ENCODE measurements around the gene MAML2. TPM values are rescaled to one million over a fixed set of nuclear protein-coding genes. Genes with fewer than 3 reads are reported as not detected.
A peak's percentile ranks its signal among the peaks of the same experiment; 100 is the strongest.

Gene MAML2
- total and polyA plus RNA-seq, 7 donors = 2.8 to 20.7 (median 11.8) TPM

DNA sequence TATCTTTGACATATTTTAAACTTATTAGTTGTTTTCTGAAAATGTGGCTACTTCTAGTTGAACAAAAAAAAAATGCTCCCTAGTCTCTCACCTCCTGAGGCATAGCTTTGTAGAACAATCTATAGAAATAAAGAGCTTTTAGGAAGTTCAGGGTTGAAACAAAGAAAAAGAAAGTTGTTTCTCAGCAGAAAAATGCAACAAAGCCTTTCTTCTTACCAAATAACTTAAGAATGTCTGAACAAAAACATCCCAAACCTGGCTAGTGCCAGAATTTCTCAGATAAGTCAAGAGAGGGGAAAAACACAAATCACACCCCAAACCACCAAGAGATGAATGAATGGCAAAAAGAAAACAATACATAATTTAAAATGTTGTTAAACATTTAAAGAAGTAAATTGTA is 114.1 kb downstream of the MAML2 start:
- Histone ChIP-seq H3K36me3 (no peaks in the 10 kb centered on the region), H3K4me3 (no peak overlapping the region), H3K27me3 (no peaks in the 10 kb centered on the region), H3K4me1 (peaks cover 0 to 31% (median 19%) of the 10 kb centered on the region in 4 donors), H3K27ac (peak overlapping the region in 3 of 4 donors; percentile 34 to 78 (median 59)), H3K9me3 (no peaks in the 10 kb centered on the region)
- DNase-seq = no peak
- TF ChIP-seq EP300 (IDR thresholded peaks at IDR 0.05) = no peak
- TF ChIP-seq POLR2AphosphoS5 (IDR thresholded peaks at IDR 0.05) = no peak
- TF ChIP-seq POLR2A (IDR thresholded peaks at IDR 0.05) = no peak
- TF ChIP-seq, protein P1, sequence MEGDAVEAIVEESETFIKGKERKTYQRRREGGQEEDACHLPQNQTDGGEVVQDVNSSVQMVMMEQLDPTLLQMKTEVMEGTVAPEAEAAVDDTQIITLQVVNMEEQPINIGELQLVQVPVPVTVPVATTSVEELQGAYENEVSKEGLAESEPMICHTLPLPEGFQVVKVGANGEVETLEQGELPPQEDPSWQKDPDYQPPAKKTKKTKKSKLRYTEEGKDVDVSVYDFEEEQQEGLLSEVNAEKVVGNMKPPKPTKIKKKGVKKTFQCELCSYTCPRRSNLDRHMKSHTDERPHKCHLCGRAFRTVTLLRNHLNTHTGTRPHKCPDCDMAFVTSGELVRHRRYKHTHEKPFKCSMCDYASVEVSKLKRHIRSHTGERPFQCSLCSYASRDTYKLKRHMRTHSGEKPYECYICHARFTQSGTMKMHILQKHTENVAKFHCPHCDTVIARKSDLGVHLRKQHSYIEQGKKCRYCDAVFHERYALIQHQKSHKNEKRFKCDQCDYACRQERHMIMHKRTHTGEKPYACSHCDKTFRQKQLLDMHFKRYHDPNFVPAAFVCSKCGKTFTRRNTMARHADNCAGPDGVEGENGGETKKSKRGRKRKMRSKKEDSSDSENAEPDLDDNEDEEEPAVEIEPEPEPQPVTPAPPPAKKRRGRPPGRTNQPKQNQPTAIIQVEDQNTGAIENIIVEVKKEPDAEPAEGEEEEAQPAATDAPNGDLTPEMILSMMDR (IDR thresholded peaks at IDR 0.05) = no peak
- intact Hi-C loops (cut with DNase I) = no loop called here

DNA sequence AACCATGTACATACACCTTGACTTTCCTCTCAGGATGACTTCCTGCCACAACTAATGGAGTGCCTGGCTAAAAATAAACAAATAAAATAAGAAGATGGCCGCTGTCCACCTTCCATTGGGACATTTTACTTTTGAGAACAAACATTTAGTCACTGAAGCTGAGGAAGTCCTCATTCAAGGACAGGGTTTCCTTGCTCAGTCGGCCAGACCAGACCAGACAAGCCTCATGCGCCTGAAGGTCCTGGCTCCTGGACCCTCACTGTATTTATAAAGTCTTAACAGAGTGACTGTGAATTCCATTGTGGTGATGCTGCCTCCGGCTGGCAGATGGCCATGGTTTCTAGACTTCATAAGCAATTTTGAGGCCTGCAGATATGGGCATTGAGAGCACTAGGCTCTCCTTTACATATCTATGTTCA is 114.5 kb downstream of the MAML2 start:
- peak overlapping the region; percentile 34 to 78 (median 50) for H3K27ac ChIP-seq
- no peaks in the 10 kb centered on the region for H3K36me3 ChIP-seq
- no peaks in the 10 kb centered on the region for H3K27me3 ChIP-seq
- TF ChIP-seq, protein P1 (IDR thresholded peaks at IDR 0.05) = no peak
- TF ChIP-seq EP300 (IDR thresholded peaks at IDR 0.05) (no peak), POLR2A (IDR thresholded peaks at IDR 0.05) (no peak)
- H3K9me3 ChIP-seq = no peaks in the 10 kb centered on the region
- no peak overlapping the region for H3K4me3 ChIP-seq
- intact Hi-C loops (cut with DNase I) = no loop called here
- H3K4me1 ChIP-seq = peaks cover 0 to 31% (median 19%) of the 10 kb centered on the region in 4 donors
- peak; percentile 87 for DNase-seq
- WGBS, 2 donors = 75 to 87% methylated on average over 4 of the region's 4 CpGs

DNA sequence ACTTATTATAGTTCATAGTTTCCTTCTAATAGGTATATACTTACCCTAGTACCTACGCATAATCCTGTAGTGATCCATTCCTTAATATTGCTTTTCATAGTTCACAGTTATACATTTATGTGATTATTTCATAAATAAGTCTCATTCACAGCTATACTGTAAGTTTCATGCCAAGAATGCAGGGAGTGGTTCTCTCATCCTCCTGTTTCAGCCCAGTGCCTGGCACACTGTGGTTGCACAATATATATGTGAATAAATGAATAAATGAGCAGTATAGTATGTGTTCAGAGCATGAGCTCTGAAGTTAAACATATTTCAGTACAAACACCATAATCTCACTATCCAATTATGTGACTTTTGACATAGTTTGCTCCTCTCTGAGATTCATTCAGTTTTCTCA is 115.8 kb downstream of the MAML2 start:
- 98 to 99% methylated on average over 1 of the region's 1 CpG for WGBS, 2 donors
- no peak for DNase-seq
- intact Hi-C loops (cut with DNase I) = no loop called here
- no peak overlapping the region for H3K4me3 ChIP-seq
- no peak for TF ChIP-seq EP300 (IDR thresholded peaks at IDR 0.05)
- TF ChIP-seq, protein P1 (IDR thresholded peaks at IDR 0.05) = no peak
- no peak for TF ChIP-seq POLR2A (IDR thresholded peaks at IDR 0.05)
- TF ChIP-seq POLR2AphosphoS5 (IDR thresholded peaks at IDR 0.05) = no peak
- no peaks in the 10 kb centered on the region for H3K27me3 ChIP-seq
- H3K27ac ChIP-seq = peak overlapping the region in 1 of 4 donors; percentile 78
- H3K36me3 ChIP-seq = no peaks in the 10 kb centered on the region
- no peaks in the 10 kb centered on the region for H3K9me3 ChIP-seq
- peaks cover 0 to 31% (median 19%) of the 10 kb centered on the region in 4 donors for H3K4me1 ChIP-seq

DNA sequence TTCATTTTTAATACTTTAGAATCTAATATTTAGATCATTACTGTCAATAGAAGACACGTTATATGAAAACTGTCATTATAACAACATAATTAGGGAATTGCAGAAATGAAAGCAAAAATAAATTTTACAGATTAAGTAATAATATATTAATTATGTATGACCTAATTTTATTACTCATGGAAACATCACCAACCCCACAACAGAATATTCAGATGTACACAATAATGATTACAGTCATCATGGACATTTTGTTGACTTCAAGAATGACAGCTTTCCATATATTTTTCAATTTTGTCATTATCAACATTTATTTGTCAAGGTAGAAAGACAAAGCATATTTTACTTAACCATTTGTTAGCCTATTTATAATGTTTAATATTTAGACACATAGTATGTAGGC is 119.9 kb downstream of the MAML2 start:
- Histone ChIP-seq H3K4me1 (peaks cover 0 to 19% (median 10%) of the 10 kb centered on the region in 4 donors), H3K27ac (no peak overlapping the region), H3K27me3 (no peaks in the 10 kb centered on the region), H3K36me3 (no peaks in the 10 kb centered on the region), H3K4me3 (no peak overlapping the region), H3K9me3 (no peaks in the 10 kb centered on the region)
- TF ChIP-seq, protein P1 (IDR thresholded peaks at IDR 0.05) = no peak
- no peak for TF ChIP-seq EP300 (IDR thresholded peaks at IDR 0.05)
- TF ChIP-seq POLR2A (IDR thresholded peaks at IDR 0.05) = no peak
- intact Hi-C loops (cut with DNase I) = no loop called here
- no peak for DNase-seq
- 96% methylated on average over 1 of the region's 1 CpG for WGBS, 2 donors

DNA sequence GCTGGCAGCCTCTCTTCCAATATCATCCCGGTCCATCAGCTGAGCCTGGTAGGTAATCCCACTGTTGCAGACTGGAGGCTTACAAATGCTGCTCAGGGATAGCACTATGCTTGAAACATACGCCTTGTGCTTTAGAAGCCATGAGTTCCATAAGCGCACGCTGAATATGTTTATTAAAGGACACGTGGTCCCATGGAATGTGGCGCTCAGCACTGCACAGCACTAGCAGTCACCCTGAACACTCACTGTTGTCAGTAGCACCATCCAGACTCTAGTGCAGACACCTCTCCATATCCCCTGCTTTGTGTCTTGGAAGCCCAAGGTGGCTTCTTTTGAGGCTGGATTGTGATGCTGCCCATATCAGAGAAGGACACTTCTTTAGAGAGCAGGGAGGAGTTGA is 120.9 kb downstream of the MAML2 start:
- TF ChIP-seq EP300 (IDR thresholded peaks at IDR 0.05) = no peak
- TF ChIP-seq, protein P1 (IDR thresholded peaks at IDR 0.05) = no peak
- no peak for TF ChIP-seq POLR2A (IDR thresholded peaks at IDR 0.05)
- no peak for TF ChIP-seq POLR2AphosphoS5 (IDR thresholded peaks at IDR 0.05)
- Histone ChIP-seq H3K27ac (no peak overlapping the region), H3K27me3 (no peaks in the 10 kb centered on the region), H3K4me1 (peaks cover 0 to 14% (median 7%) of the 10 kb centered on the region in 4 donors), H3K4me3 (no peak overlapping the region), H3K9me3 (no peaks in the 10 kb centered on the region), H3K36me3 (no peaks in the 10 kb centered on the region)
- 90 to 93% methylated on average over 6 of the region's 6 CpGs for WGBS, 2 donors
- DNase-seq = no peak
- intact Hi-C loops (cut with DNase I) = no loop called here
